ENCODE results near the gene PLS3.

GRCh38 chrX:115559672-115560071 lies 1.3 kb upstream of the PLS3 start:
- TF ChIP-seq POLR2A (IDR thresholded peaks at IDR 0.05; ENCODE audit: insufficient read depth in 1 of 2, low read depth in 2 of 2, low read length in 2 of 2) (no peak), CTCF (CRISPR knock-in tag; IDR thresholded peaks at IDR 0.05) (no peak), JUN (CRISPR knock-in tag; IDR thresholded peaks at IDR 0.05) (no peak), FOSL1 (CRISPR knock-in tag; IDR thresholded peaks at IDR 0.05; ENCODE audit: borderline replicate concordance) (no peak), RAD21 (CRISPR knock-in tag; IDR thresholded peaks at IDR 0.05) (no peak), ZNF354B (CRISPR knock-in tag; IDR thresholded peaks at IDR 0.05) (no peak), E2F5 (CRISPR knock-in tag; conservative IDR thresholded peaks at IDR 0.05) (no peak), ISL2 (CRISPR knock-in tag; IDR thresholded peaks at IDR 0.05) (no peak), MAX (IDR thresholded peaks at IDR 0.05) (no peak), ZKSCAN1 (IDR thresholded peaks at IDR 0.05; ENCODE audit: low read length) (no peak)
